H1 (cell line): ENCODE results near the gene CHD2. TPM values are rescaled to one million over a fixed set of nuclear protein-coding genes. Genes with fewer than 3 reads are reported as not detected.

Source experiments
- CTCF ChIA-PET: fragments of 300-600 bp; sonication (Branson Sonifier 250); formaldehyde crosslinking; loops from one replicate; lab custom pipeline; 2021; ENCODE audit not compliant: partially characterized antibody; lab: Charles Lee
- POLR2A ChIA-PET: fragments of 300-600 bp; sonication (Branson Sonifier 250); formaldehyde crosslinking; loops from one replicate; lab custom pipeline; 2021; ENCODE audit warnings: inconsistent platforms; ENCODE audit not compliant: partially characterized antibody; lab: Charles Lee
- DNase-seq, 2 experiments: peaks; one replicate each; pipeline versions ENCODE4 v3.0.0 to v3.0.0-alpha.2; 2010 to 2022; ENCODE audit warnings: low spot score in 2 of 2, low read depth in 1 of 2, mixed read lengths in 1 of 2
- FAIRE-seq: peaks from 2 replicates; lab custom pipeline; 2011; peaks lifted over from hg19 to GRCh38; lab: Jason Lieb, UNC
- H2AFZ ChIP-seq: 2 replicates; pipeline ENCODE4 v1.8.1; 2012; ENCODE audit warnings: low read length, inconsistent platforms
- H2AK5ac ChIP-seq: 2 replicates; pipeline ENCODE4 v1.6.1; 2013; ENCODE audit warnings: low read depth, low read length
- H2BK120ac ChIP-seq: replicated peaks from 2 replicates; pipeline ENCODE3; 2013; ENCODE audit warnings: low read depth, low read length, inconsistent platforms
- H2BK12ac ChIP-seq: 2 replicates; pipeline ENCODE4 v1.6.1; 2013; ENCODE audit warnings: low read depth, low read length
- H2BK15ac ChIP-seq: 2 replicates; pipeline ENCODE4 v1.6.1; 2013; ENCODE audit warnings: low read length
- H2BK20ac ChIP-seq: 2 replicates; pipeline ENCODE4 v1.6.1; 2013; ENCODE audit warnings: low read length
- H2BK5ac ChIP-seq: 2 replicates; pipeline ENCODE4 v1.6.1; 2013; ENCODE audit warnings: low read depth, low read length
- H3K14ac ChIP-seq: 2 replicates; pipeline ENCODE4 v1.6.1; 2013; ENCODE audit warnings: inconsistent platforms; ENCODE audit not compliant: insufficient read length
- H3K18ac ChIP-seq: 2 replicates; pipeline ENCODE4 v1.6.1; 2013; ENCODE audit warnings: low read length; ENCODE audit errors: extremely low read depth
- H3K23ac ChIP-seq: 2 replicates; pipeline ENCODE4 v1.6.1; 2013; ENCODE audit warnings: inconsistent platforms; ENCODE audit not compliant: insufficient read length
- H3K23me2 ChIP-seq: 2 replicates; pipeline ENCODE4 v1.6.1; 2013; ENCODE audit warnings: low read depth, low read length
- H3K27ac ChIP-seq: 2 replicates; pipeline ENCODE4 v1.6.1; 2011; ENCODE audit warnings: low read depth, low read length, inconsistent platforms
- H3K27me3 ChIP-seq, 4 experiments: replicated peaks in 1 of 4; 1 replicate in 1 of 4; 2 replicates in 3 of 4; pipeline versions ENCODE4 v1.6.1 to v1.8.1; 2011 to 2013; ENCODE audit warnings: low read length in 3 of 4, mild to moderate bottlenecking in 3 of 4, inconsistent platforms in 2 of 4, mixed read lengths in 2 of 4, moderate library complexity in 1 of 4; ENCODE audit not compliant: control insufficient read depth in 3 of 4, insufficient read depth in 3 of 4; ENCODE audit errors: extremely low read depth in 1 of 4
- H3K36me3 ChIP-seq, 4 experiments: 2 replicates each; pipeline versions ENCODE4 v1.6.1 to v1.8.1; 2011 to 2013; ENCODE audit warnings: mild to moderate bottlenecking in 4 of 4, low read length in 3 of 4, moderate library complexity in 2 of 4, control low read depth in 1 of 4, inconsistent platforms in 1 of 4; ENCODE audit not compliant: insufficient read depth in 4 of 4, control insufficient read depth in 2 of 4
- H3K4ac ChIP-seq: replicated peaks from 2 replicates; pipeline ENCODE3; 2013; ENCODE audit warnings: low read length, low read depth, mixed read lengths, inconsistent platforms; ENCODE audit not compliant: insufficient read length
- H3K4me1 ChIP-seq, 4 experiments: replicated peaks in 1 of 4; 1 replicate in 1 of 4; 2 replicates in 3 of 4; pipeline versions ENCODE4 v1.6.1 to v1.8.1; 2011 to 2013; ENCODE audit warnings: low read length in 3 of 4, inconsistent platforms in 2 of 4, mixed read lengths in 1 of 4; ENCODE audit not compliant: insufficient read depth in 4 of 4, control insufficient read depth in 3 of 4
- H3K4me2 ChIP-seq, 2 experiments: 2 replicates each; pipeline versions ENCODE4 v1.6.1 to v1.8.1; 2011 to 2013; ENCODE audit warnings: low read depth in 2 of 2, low read length in 2 of 2, control low read depth in 1 of 2, inconsistent platforms in 1 of 2, mild to moderate bottlenecking in 1 of 2; ENCODE audit not compliant: insufficient read depth in 1 of 2
- H3K4me3 ChIP-seq, 4 experiments: fragments of 200-600, 300-600 bp in 1 of 4; sonication (generic), shearing (Covaris generic), sonication (Bioruptor Twin) in 1 of 4; 2 replicates each; pipeline versions ENCODE4 v1.5.1 to v1.8.1; 2011 to 2016; ENCODE audit warnings: low read length in 4 of 4, low read depth in 3 of 4, control low read depth in 2 of 4, inconsistent platforms in 2 of 4, mild to moderate bottlenecking in 2 of 4, mixed read lengths in 1 of 4, moderate library complexity in 1 of 4; ENCODE audit not compliant: insufficient read depth in 2 of 4; ENCODE audit errors: extremely low read depth in 1 of 4
- H3K56ac ChIP-seq: replicated peaks from 2 replicates; pipeline ENCODE3; 2013; ENCODE audit warnings: low read depth, mild to moderate bottlenecking, mixed read lengths, low read length, inconsistent platforms; ENCODE audit not compliant: insufficient read length
- H3K79me1 ChIP-seq: 2 replicates; pipeline ENCODE4 v1.6.1; 2013; ENCODE audit warnings: low read depth, low read length, control low read depth
- H3K79me2 ChIP-seq, 2 experiments: 2 replicates each; pipeline versions ENCODE4 v1.6.1 to v1.8.1; 2012 to 2013; ENCODE audit warnings: low read length in 2 of 2, mild to moderate bottlenecking in 2 of 2, inconsistent platforms in 1 of 2; ENCODE audit not compliant: insufficient read depth in 2 of 2, control insufficient read depth in 1 of 2
- H3K9ac ChIP-seq, 4 experiments: replicated peaks in 1 of 4; 1 replicate in 1 of 4; 2 replicates in 3 of 4; pipeline versions ENCODE4 v1.6.1 to v1.8.1; 2011 to 2013; ENCODE audit warnings: low read depth in 3 of 4, low read length in 3 of 4, control low read depth in 2 of 4, mild to moderate bottlenecking in 2 of 4, moderate library complexity in 2 of 4, inconsistent platforms in 1 of 4; ENCODE audit errors: extremely low read depth in 1 of 4
- H3K9me3 ChIP-seq, 2 experiments: 2 replicates each; pipeline versions ENCODE4 v1.6.1 to v1.8.1; 2012 to 2013; ENCODE audit warnings: mild to moderate bottlenecking in 2 of 2, moderate library complexity in 2 of 2, control low read depth in 1 of 2, inconsistent platforms in 1 of 2, low read depth in 1 of 2, low read length in 1 of 2, mixed read lengths in 1 of 2; ENCODE audit not compliant: insufficient read depth in 2 of 2
- H4K20me1 ChIP-seq, 2 experiments: replicated peaks in 1 of 2; 2 replicates each; pipeline versions ENCODE3 to v1.8.1; 2011 to 2013; ENCODE audit warnings: inconsistent platforms in 2 of 2, low read length in 2 of 2, mild to moderate bottlenecking in 1 of 2; ENCODE audit not compliant: insufficient read depth in 2 of 2, control insufficient read depth in 1 of 2
- H4K5ac ChIP-seq: 2 replicates; pipeline ENCODE4 v1.6.1; 2013; ENCODE audit warnings: low read length, low read depth, mixed read lengths, inconsistent platforms; ENCODE audit not compliant: insufficient read length
- H4K8ac ChIP-seq: 2 replicates; pipeline ENCODE4 v1.8.0; 2013; ENCODE audit warnings: mild to moderate bottlenecking, moderate library complexity, low read length, inconsistent platforms; ENCODE audit not compliant: insufficient read depth; ENCODE audit errors: extremely low read depth
- H4K91ac ChIP-seq: replicated peaks from 2 replicates; pipeline ENCODE3; 2013; ENCODE audit warnings: low read length, mixed read lengths, inconsistent platforms; ENCODE audit not compliant: insufficient read length
- CBX5 ChIP-seq: fragments of 300-800, 300-1000 bp; sonication (generic); IDR thresholded peaks from 2 replicates; pipeline ENCODE4 v1.7.1; 2016; ENCODE audit warnings: antibody characterized with exemption, low read length, low read depth
- CREB1 ChIP-seq: IDR thresholded peaks from 2 replicates; pipeline ENCODE4 v1.6.1; 2012; ENCODE audit warnings: inconsistent platforms
- EP300 ChIP-seq, 2 experiments: IDR thresholded peaks; 1 replicate in 1 of 2; 2 replicates in 1 of 2; pipeline ENCODE4 v1.6.1; 2011 to 2012; ENCODE audit warnings: low read depth in 2 of 2, low read length in 2 of 2, mild to moderate bottlenecking in 2 of 2, borderline replicate concordance in 1 of 2, inconsistent platforms in 1 of 2, moderate library complexity in 1 of 2
- GABPA ChIP-seq: IDR thresholded peaks from 2 replicates; pipeline ENCODE4 v1.6.1; 2011; ENCODE audit warnings: mild to moderate bottlenecking, low read length, moderate library complexity, borderline replicate concordance; ENCODE audit not compliant: insufficient read depth
- MAFK ChIP-seq: IDR thresholded peaks from 2 replicates; pipeline ENCODE4 v1.6.1; 2012; ENCODE audit warnings: low read depth, mild to moderate bottlenecking, improper control_type of control experiment, low read length
- PHF8 ChIP-seq: fragments of 200-600 bp; sonication (generic); conservative IDR thresholded peaks from 2 replicates; pipeline ENCODE4 v1.7.1; 2012; ENCODE audit warnings: low read depth, mild to moderate bottlenecking, inconsistent platforms, low read length, moderate library complexity
- SP4 ChIP-seq: IDR thresholded peaks from 2 replicates; pipeline ENCODE4 v1.6.1; 2012; ENCODE audit warnings: low read length, inconsistent platforms
- TAF1 ChIP-seq: IDR thresholded peaks from 2 replicates; pipeline ENCODE4 v1.6.1; 2011; ENCODE audit warnings: mild to moderate bottlenecking, low read depth, low read length
- WGBS, 2 experiments: shearing (Covaris generic) in 1 of 2; methylation state at CpG; one replicate each; pipeline versions ENCODE4 v1.1.6 to v1.1.7; 2013 to 2015; ENCODE audit warnings: low lambda C conversion rate in 2 of 2, mixed read lengths in 2 of 2, inconsistent platforms in 1 of 2, low coverage in 1 of 2, missing lambda C conversion rate in 1 of 2; ENCODE audit not compliant: insufficient replicate concordance in 2 of 2, insufficient coverage in 1 of 2, insufficient read length in 1 of 2; ENCODE audit errors: extremely low coverage in 1 of 2, missing lambda C conversion rate in 1 of 2; 5-methylcytosine and 5-hydroxymethylcytosine counted together
- polyA plus RNA-seq, 7 experiments: library from polyadenylated mRNA; depleted of rRNA in 3 of 7; stranded (reverse) in 5 of 7; unstranded in 2 of 7; fragments of >200 nt in 5 of 7; fragments of 200-250 nt in 2 of 7; gene quantifications; 1 replicate in 5 of 7; 2 replicates in 1 of 7; 4 replicates in 1 of 7; pipeline versions ENCODE4 v1.2.1 to v1.2.3, GENCODE V29; 2011 to 2013; ENCODE audit warnings: missing spikeins in 2 of 7, mixed read lengths in 2 of 7
- total RNA-seq: library from RNA; stranded (reverse); fragmentation: NEBNext Ultra II Directional; extraction: Animal tissue kit (Norgen Biotek cat#: 25700); gene quantifications from 2 replicates; pipeline ENCODE4 v1.2.1, GENCODE V29; 2021
- TF ChIP-seq, protein P1 (sequence below): IDR thresholded peaks from 2 replicates; pipeline ENCODE4 v1.6.1; 2012; ENCODE audit warnings: inconsistent platforms
- TF ChIP-seq, protein P2 (sequence below), 3 experiments: IDR thresholded peaks; 1 replicate in 2 of 3; 2 replicates in 1 of 3; pipeline versions ENCODE4 v1.5.1 to v1.6.1; 2011; ENCODE audit warnings: low read length in 3 of 3, mild to moderate bottlenecking in 3 of 3, inconsistent platforms in 2 of 3, low read depth in 1 of 3, moderate library complexity in 1 of 3; ENCODE audit not compliant: insufficient read depth in 1 of 3; ENCODE audit errors: control extremely low read depth in 1 of 3
- TF ChIP-seq, protein P3 (sequence below): IDR thresholded peaks from 2 replicates; pipeline ENCODE4 v1.6.1; 2012; ENCODE audit warnings: inconsistent platforms

CHD2 gene
- total and polyA plus RNA-seq, 2 of the 8 experiments (the other 6 are each of a cell fraction or from before 2014, with no cell fraction given) = 28.8 to 70.0 TPM

DNA sequence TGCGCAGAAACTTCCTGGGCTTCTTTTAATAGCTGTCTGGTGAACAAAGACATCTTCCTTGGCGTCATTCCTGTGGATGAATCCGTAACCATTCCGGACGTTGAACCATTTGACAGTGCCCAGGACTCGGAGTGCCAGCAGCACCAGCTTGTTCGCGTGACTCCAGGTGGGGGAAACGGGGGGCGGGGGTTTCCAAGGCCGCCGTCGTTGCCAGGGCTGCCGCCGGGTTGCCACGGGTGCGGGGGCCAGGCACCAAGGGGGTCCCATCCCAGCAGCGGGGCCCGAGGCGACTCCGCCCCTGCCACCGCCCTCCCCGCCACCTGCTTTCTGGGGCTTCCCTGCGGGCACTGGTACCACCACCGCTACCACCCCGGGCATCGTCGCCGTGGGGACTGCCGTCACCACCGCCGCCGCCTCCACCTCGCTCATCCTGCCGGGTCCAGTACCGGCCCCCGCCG lies 166.1 kb downstream of the CHD2 start:
- Histone ChIP-seq H2AFZ (no peak overlapping the region), H3K14ac (no peak overlapping the region), H3K18ac (no peak overlapping the region), H3K36me3 (peaks cover 5 to 53% (median 13%) of the 10 kb centered on the region in 4 experiments), H3K4ac (no peak overlapping the region), H3K23ac (no peak overlapping the region), H3K4me1 (peaks cover 20 to 58% (median 37%) of the 10 kb centered on the region in 4 experiments), H2BK20ac (no peak overlapping the region), H3K56ac (no peak overlapping the region), H3K23me2 (no peaks in the 10 kb centered on the region; the same call in 1 of the 2 replicates), H3K79me1 (peaks cover 24% of the 10 kb centered on the region), H4K8ac (no peak overlapping the region), H3K4me2 (no peak overlapping the region), H3K9me3 (no peaks in the 10 kb centered on the region), H4K91ac (no peak overlapping the region), H2BK120ac (no peak overlapping the region), H3K27ac (no peak overlapping the region), H2BK5ac (no peak overlapping the region), H2AK5ac (no peak overlapping the region), H4K5ac (no peak overlapping the region), H3K4me3 (no peak overlapping the region), H3K27me3 (no peaks in the 10 kb centered on the region), H2BK12ac (no peak overlapping the region), H3K9ac (no peak overlapping the region), H4K20me1 (peaks cover 33 to 36% of the 10 kb centered on the region in 2 experiments), H3K79me2 (peaks cover 23 to 82% of the 10 kb centered on the region in 2 experiments), H2BK15ac (no peak overlapping the region)
- no peak for DNase-seq
- CTCF ChIA-PET = no interaction called here
- WGBS, 2 experiments = 100% methylated on average over 6 of the region's 38 CpGs; no CpG with 5 or more reads in 1 of the 2 experiments
- POLR2A ChIA-PET = no interaction called here
- FAIRE-seq = no peak
- TF ChIP-seq, protein P1, sequence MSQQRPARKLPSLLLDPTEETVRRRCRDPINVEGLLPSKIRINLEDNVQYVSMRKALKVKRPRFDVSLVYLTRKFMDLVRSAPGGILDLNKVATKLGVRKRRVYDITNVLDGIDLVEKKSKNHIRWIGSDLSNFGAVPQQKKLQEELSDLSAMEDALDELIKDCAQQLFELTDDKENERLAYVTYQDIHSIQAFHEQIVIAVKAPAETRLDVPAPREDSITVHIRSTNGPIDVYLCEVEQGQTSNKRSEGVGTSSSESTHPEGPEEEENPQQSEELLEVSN = no peak
- TF ChIP-seq, protein P2, sequence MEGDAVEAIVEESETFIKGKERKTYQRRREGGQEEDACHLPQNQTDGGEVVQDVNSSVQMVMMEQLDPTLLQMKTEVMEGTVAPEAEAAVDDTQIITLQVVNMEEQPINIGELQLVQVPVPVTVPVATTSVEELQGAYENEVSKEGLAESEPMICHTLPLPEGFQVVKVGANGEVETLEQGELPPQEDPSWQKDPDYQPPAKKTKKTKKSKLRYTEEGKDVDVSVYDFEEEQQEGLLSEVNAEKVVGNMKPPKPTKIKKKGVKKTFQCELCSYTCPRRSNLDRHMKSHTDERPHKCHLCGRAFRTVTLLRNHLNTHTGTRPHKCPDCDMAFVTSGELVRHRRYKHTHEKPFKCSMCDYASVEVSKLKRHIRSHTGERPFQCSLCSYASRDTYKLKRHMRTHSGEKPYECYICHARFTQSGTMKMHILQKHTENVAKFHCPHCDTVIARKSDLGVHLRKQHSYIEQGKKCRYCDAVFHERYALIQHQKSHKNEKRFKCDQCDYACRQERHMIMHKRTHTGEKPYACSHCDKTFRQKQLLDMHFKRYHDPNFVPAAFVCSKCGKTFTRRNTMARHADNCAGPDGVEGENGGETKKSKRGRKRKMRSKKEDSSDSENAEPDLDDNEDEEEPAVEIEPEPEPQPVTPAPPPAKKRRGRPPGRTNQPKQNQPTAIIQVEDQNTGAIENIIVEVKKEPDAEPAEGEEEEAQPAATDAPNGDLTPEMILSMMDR (IDR thresholded peaks at IDR 0.05; ENCODE audit: control extremely low read depth in 1 of 3, insufficient read depth in 1 of 3, low read depth in 1 of 3, low read length in 3 of 3) = no peak
- TF ChIP-seq CBX5 (no peak), CREB1 (no peak), TAF1 (no peak), PHF8 (no peak), EP300 (IDR thresholded peaks at IDR 0.05; ENCODE audit: borderline replicate concordance in 1 of 2, low read depth in 2 of 2, low read length in 2 of 2) (no peak), MAFK (no peak), SP4 (no peak), GABPA (no peak)
- TF ChIP-seq, protein P3, sequence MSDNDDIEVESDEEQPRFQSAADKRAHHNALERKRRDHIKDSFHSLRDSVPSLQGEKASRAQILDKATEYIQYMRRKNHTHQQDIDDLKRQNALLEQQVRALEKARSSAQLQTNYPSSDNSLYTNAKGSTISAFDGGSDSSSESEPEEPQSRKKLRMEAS = no peak
